Mononuclear cell (primary cell): ENCODE data around the gene PLXNB3. TPM values are rescaled to one million over a fixed set of nuclear protein-coding genes. Genes with fewer than 3 reads are reported as not detected.
"Not testable (repeated sequence)": the region's sequence is repeated elsewhere in the genome, so short reads cannot be mapped to it uniquely, and the experiment has no call there.

ENCODE experiments used
- H3K27me3 ChIP-seq: 2 replicates; pipeline ENCODE4 v1.6.0; 2011; ENCODE audit warnings: low read length, control low read depth; ENCODE audit not compliant: insufficient read depth
- H3K4me1 ChIP-seq: 2 replicates; pipeline ENCODE4 v1.5.1; 2011; ENCODE audit warnings: mild to moderate bottlenecking, low read length, control low read depth; ENCODE audit not compliant: insufficient read depth
- H3K4me3 ChIP-seq: 2 replicates; pipeline ENCODE4 v1.5.1; 2011; ENCODE audit warnings: mild to moderate bottlenecking, low read length, moderate library complexity
- H3K9me3 ChIP-seq: 2 replicates; pipeline ENCODE4 v1.5.1; 2011; ENCODE audit warnings: low read depth, mild to moderate bottlenecking, control low read depth, low read length
- total RNA-seq: library from RNA; depleted of rRNA; stranded (reverse); fragments of >200 nt; gene quantifications from one replicate; pipeline ENCODE4 v1.2.3, GENCODE V29; 2012

The PLXNB3 gene
- total RNA-seq, 1 donor, result 0.21 TPM

- no peak overlapping the region for H3K4me3 ChIP-seq
- H3K4me1 ChIP-seq, result peaks cover 8% of the 10 kb centered on the region
- H3K9me3 ChIP-seq, result no peaks in the 10 kb centered on the region
- no peaks in the 10 kb centered on the region for H3K27me3 ChIP-seq
These were observed 36.7 kb downstream of the PLXNB3 start for GRCh38 chrX:153800746-153801145.

- H3K27me3 ChIP-seq, result no peaks in the 10 kb centered on the region
- H3K4me1 ChIP-seq, result no peaks in the 10 kb centered on the region
- no peak overlapping the region for H3K4me3 ChIP-seq
- no peaks in the 10 kb centered on the region for H3K9me3 ChIP-seq
These were observed 37.6 kb downstream of the PLXNB3 start for GRCh38 chrX:153801669-153802068.

GRCh38 chrX:153802513-153803045 lies 38.5 kb downstream of the PLXNB3 start:
- Histone ChIP-seq H3K27me3 (no peaks in the 10 kb centered on the region), H3K4me3 (no peak overlapping the region), H3K4me1 (no peaks in the 10 kb centered on the region), H3K9me3 (no peaks in the 10 kb centered on the region)

GRCh38 chrX:153803211-153804099 lies 39.4 kb downstream of the PLXNB3 start:
- Histone ChIP-seq H3K4me1 (no peaks in the 10 kb centered on the region), H3K27me3 (no peaks in the 10 kb centered on the region), H3K9me3 (no peaks in the 10 kb centered on the region), H3K4me3 (no peak overlapping the region)

GRCh38 chrX:153804100-153804595 lies 40.1 kb downstream of the PLXNB3 start:
- no peaks in the 10 kb centered on the region for H3K9me3 ChIP-seq
- no peaks in the 10 kb centered on the region for H3K27me3 ChIP-seq
- H3K4me1 ChIP-seq, result no peaks in the 10 kb centered on the region
- H3K4me3 ChIP-seq, result no peak overlapping the region

GRCh38 chrX:153804621-153805020 lies 40.6 kb downstream of the PLXNB3 start:
- H3K9me3 ChIP-seq, result no peaks in the 10 kb centered on the region
- H3K4me1 ChIP-seq, result no peaks in the 10 kb centered on the region
- no peak overlapping the region for H3K4me3 ChIP-seq
- no peaks in the 10 kb centered on the region for H3K27me3 ChIP-seq

- no peaks in the 10 kb centered on the region for H3K4me1 ChIP-seq
- H3K4me3 ChIP-seq, result no peak overlapping the region
- H3K27me3 ChIP-seq, result no peaks in the 10 kb centered on the region
These were observed 41.4 kb downstream of the PLXNB3 start for GRCh38 chrX:153805436-153805835.

GRCh38 chrX:153806999-153807575 lies 43.0 kb downstream of the PLXNB3 start:
- Histone ChIP-seq H3K27me3 (no peaks in the 10 kb centered on the region), H3K4me3 (no peak overlapping the region), H3K9me3 (no peaks in the 10 kb centered on the region), H3K4me1 (no peaks in the 10 kb centered on the region)

More at GRCh38 chrX:153805436-153805835, 41.4 kb downstream of the PLXNB3 start:
- no peaks in the 10 kb centered on the region for H3K9me3 ChIP-seq

GRCh38 chrX:153807976-153808375 lies 43.9 kb downstream of the PLXNB3 start:
- no peaks in the 10 kb centered on the region for H3K9me3 ChIP-seq
- H3K4me3 ChIP-seq, result no peak overlapping the region
- no peaks in the 10 kb centered on the region for H3K27me3 ChIP-seq
- no peaks in the 10 kb centered on the region for H3K4me1 ChIP-seq

- Histone ChIP-seq H3K9me3 (no peaks in the 10 kb centered on the region), H3K27me3 (no peaks in the 10 kb centered on the region), H3K4me3 (no peak overlapping the region), H3K4me1 (peaks cover 9% of the 10 kb centered on the region)
These were observed 48.2 kb downstream of the PLXNB3 start for GRCh38 chrX:153812220-153812619.

- Histone ChIP-seq H3K27me3 (no peaks in the 10 kb centered on the region), H3K4me1 (peaks cover 11% of the 10 kb centered on the region), H3K4me3 (no peak overlapping the region), H3K9me3 (no peaks in the 10 kb centered on the region)
These were observed 49.1 kb downstream of the PLXNB3 start for GRCh38 chrX:153813161-153813560.

- no peak overlapping the region for H3K4me3 ChIP-seq
- H3K27me3 ChIP-seq, result peaks cover under 1% of the 10 kb centered on the region
- H3K4me1 ChIP-seq, result peaks cover 18% of the 10 kb centered on the region
- H3K9me3 ChIP-seq, result no peaks in the 10 kb centered on the region
These were observed 50.7 kb downstream of the PLXNB3 start for GRCh38 chrX:153814591-153815315.

- peaks cover 2% of the 10 kb centered on the region for H3K27me3 ChIP-seq
- H3K4me1 ChIP-seq, result peaks cover 26% of the 10 kb centered on the region
- no peaks in the 10 kb centered on the region for H3K9me3 ChIP-seq
- no peak overlapping the region for H3K4me3 ChIP-seq
These were observed 53.0 kb downstream of the PLXNB3 start for GRCh38 chrX:153816831-153817690.

- H3K4me3 ChIP-seq, H3K27me3 ChIP-seq, H3K9me3 ChIP-seq: not testable (repeated sequence)
- peaks cover 31% of the 10 kb centered on the region for H3K4me1 ChIP-seq
These were observed 54.0 kb downstream of the PLXNB3 start for GRCh38 chrX:153818064-153818463.
